C1 segment of cervical spinal cord (tissue), 14 donors: Measurements from ENCODE around the gene TUT1.
"Not testable (repeated sequence)": the region's sequence is repeated elsewhere in the genome, so short reads cannot be mapped to it uniquely, and the experiment has no call there.

Experiments used
- DNase-seq, 14 donors: peaks; one replicate each; lab custom pipeline; 2025; lab: John Stamatoyannopoulos, UW

Gene TUT1

GRCh38 chr11:62605467-62605866, 14.1 kb upstream of the TUT1 start:
- DNase-seq: no peak

- DNase-seq: peak in 1 of 14 donors; percentile 21
Observed at GRCh38 chr11:62604460-62605120, 13.3 kb upstream of the TUT1 start.

GRCh38 chr11:62603776-62604299, 12.5 kb upstream of the TUT1 start:
- DNase-seq: no peak

- DNase-seq: no peak
Observed at GRCh38 chr11:62603072-62603408, 11.7 kb upstream of the TUT1 start.

GRCh38 chr11:62602141-62603071, 11.1 kb upstream of the TUT1 start:
- DNase-seq: peak in 13 of 14 donors; percentile 58 to 91 (median 82)

- DNase-seq: peak; percentile 85 to 98 (median 98)
Observed at GRCh38 chr11:62601372-62602140, 10.2 kb upstream of the TUT1 start, which contains the start of gene MTA2. MTA2 (minus strand) TSS chr11:62601865; CDS start chr11:62601450, 415 bp downstream.

- DNase-seq: peak in 2 of 14 donors; percentile 55 to 76
Observed at GRCh38 chr11:62601122-62601371, 9.7 kb upstream of the TUT1 start.

GRCh38 chr11:62600367-62601121, 9.2 kb upstream of the TUT1 start:
- peak in 1 of 14 donors; percentile 45 for DNase-seq

GRCh38 chr11:62599901-62600300, 8.6 kb upstream of the TUT1 start:
- DNase-seq: no peak

GRCh38 chr11:62599069-62599696, 7.9 kb upstream of the TUT1 start:
- peak in 13 of 14 donors; percentile 27 to 96 (median 82) for DNase-seq

GRCh38 chr11:62595124-62595523, 3.8 kb upstream of the TUT1 start:
- no peak for DNase-seq

GRCh38 chr11:62593434-62594044, 2.2 kb upstream of the TUT1 start:
- peak in 10 of 14 donors; percentile 13 to 59 (median 35) for DNase-seq

- DNase-seq: peak in 7 of 14 donors; percentile 21 to 47 (median 37)
Observed at GRCh38 chr11:62592989-62593421, 1.7 kb upstream of the TUT1 start.

GRCh38 chr11:62592146-62592815, 958 bp upstream of the TUT1 start:
- no peak for DNase-seq

GRCh38 chr11:62588966-62589637, 2.2 kb downstream of the TUT1 start:
- DNase-seq: no peak

- not testable (repeated sequence) for DNase-seq
Observed at GRCh38 chr11:62585356-62585755, 6.0 kb downstream of the TUT1 start.

- not testable (repeated sequence) for DNase-seq
Observed at GRCh38 chr11:62581735-62582134, 9.6 kb downstream of the TUT1 start.

GRCh38 chr11:62580959-62581715, 10.2 kb downstream of the TUT1 start:
- DNase-seq: no peak
